GM19023 (cell line): ENCODE data around the gene EFHD2.
"Not testable (repeated sequence)": the region's sequence is repeated elsewhere in the genome, so short reads cannot be mapped to it uniquely, and the experiment has no call there.

ENCODE experiments used
- ATAC-seq: cut with Tn5 transposase; IDR thresholded peaks from one replicate; pipeline ENCODE4 v1.9.1; 2021; ENCODE audit warnings: mild to moderate bottlenecking, moderate library complexity; ENCODE audit not compliant: unreplicated experiment

The EFHD2 gene

GRCh38 chr1:15451014-15451722, 41.5 kb downstream of the EFHD2 start:
- ATAC-seq: no peak

- ATAC-seq: no peak
These were observed 42.5 kb downstream of the EFHD2 start for GRCh38 chr1:15452216-15452615.

- ATAC-seq: no peak
These were observed 43.3 kb downstream of the EFHD2 start for GRCh38 chr1:15452866-15453571.

GRCh38 chr1:15453734-15454133, 44.0 kb downstream of the EFHD2 start:
- no peak for ATAC-seq

GRCh38 chr1:15454256-15454655, 44.6 kb downstream of the EFHD2 start:
- ATAC-seq: no peak

- no peak for ATAC-seq
These were observed 45.8 kb downstream of the EFHD2 start for GRCh38 chr1:15455522-15455921.

- ATAC-seq: no peak
These were observed 46.7 kb downstream of the EFHD2 start, which contains the start of gene CELA2A for GRCh38 chr1:15456313-15456954. CELA2A (plus strand) TSS chr1:15456732; CDS start chr1:15456754, 22 bp downstream.

GRCh38 chr1:15457585-15457984, 47.9 kb downstream of the EFHD2 start:
- ATAC-seq: no peak

GRCh38 chr1:15458388-15458787, 48.7 kb downstream of the EFHD2 start:
- not testable (repeated sequence) for ATAC-seq

- no peak for ATAC-seq
These were observed 50.4 kb downstream of the EFHD2 start for GRCh38 chr1:15459771-15460707.

GRCh38 chr1:15460708-15461095, 51.0 kb downstream of the EFHD2 start:
- no peak for ATAC-seq

GRCh38 chr1:15463064-15463800, 53.5 kb downstream of the EFHD2 start:
- not testable (repeated sequence) for ATAC-seq

- ATAC-seq: not testable (repeated sequence)
These were observed 54.2 kb downstream of the EFHD2 start for GRCh38 chr1:15463926-15464322.

- no peak for ATAC-seq
These were observed 56.0 kb downstream of the EFHD2 start for GRCh38 chr1:15465674-15466073.

GRCh38 chr1:15466955-15467625, 57.4 kb downstream of the EFHD2 start:
- ATAC-seq: not testable (repeated sequence)

GRCh38 chr1:15468145-15468544, 58.5 kb downstream of the EFHD2 start:
- ATAC-seq: no peak

- ATAC-seq: no peak
These were observed 59.7 kb downstream of the EFHD2 start for GRCh38 chr1:15469361-15469760.

GRCh38 chr1:15469821-15470448, 60.2 kb downstream of the EFHD2 start:
- not testable (repeated sequence) for ATAC-seq

- ATAC-seq: not testable (repeated sequence)
These were observed 61.4 kb downstream of the EFHD2 start for GRCh38 chr1:15471067-15471466.
